ENCODE data around the gene IFNAR2. TPM values are rescaled to one million over a fixed set of nuclear protein-coding genes. Genes with fewer than 3 reads are reported as not detected.

Gene IFNAR2
- total and polyA plus RNA-seq, 2 experiments from 2014 or later, result 16.8 to 18.2 TPM

GRCh38 chr21:33257094-33257803, 27.5 kb downstream of the IFNAR2 start:
- no peak overlapping the region for H3K4me3 Mint-ChIP-seq
- Histone ChIP-seq H3K36me3 (ENCODE audit: insufficient read depth) (no peaks in the 10 kb centered on the region; the same call in none of the 2 replicates), H3K79me2 (replicated peaks; ENCODE audit: insufficient read depth) (no peaks in the 10 kb centered on the region), H3K9me2 (ENCODE audit: insufficient read depth) (0 out of 2 replicates have a peak, but pooled peaks cover 3% of the 10 kb centered on the region), H4K20me1 (replicated peaks; ENCODE audit: insufficient read depth) (no peaks in the 10 kb centered on the region; the same call in 1 of the 2 replicates), H3K27ac (ENCODE audit: low read depth) (no peak overlapping the region), H2AFZ (no peak overlapping the region), H3K4me3 (no peak overlapping the region), H3K4me2 (no peak overlapping the region), H3F3A (replicated peaks; ENCODE audit: low read depth) (no peaks in the 10 kb centered on the region), H3K27me3 (ENCODE audit: insufficient read depth) (no peaks in the 10 kb centered on the region), H3K4me1 (ENCODE audit: insufficient read depth) (no peaks in the 10 kb centered on the region)
- H3K36me3 Mint-ChIP-seq (ENCODE audit: low read depth), result peaks cover 54% of the 10 kb centered on the region
- peaks cover 4% of the 10 kb centered on the region; the same call in 2 of the 3 replicates for H3K9me3 Mint-ChIP-seq
- H3K27me3 Mint-ChIP-seq (ENCODE audit: insufficient read depth, low read depth, poor library complexity), result peaks cover 5% of the 10 kb centered on the region
- TF ChIP-seq CREB1 (CRISPR knock-in tag; IDR thresholded peaks at IDR 0.05; ENCODE audit: low read depth) (no peak), EZH2phosphoT487 (IDR thresholded peaks at IDR 0.05; ENCODE audit: unreplicated experiment) (no peak), NANOG (IDR thresholded peaks at IDR 0.05; ENCODE audit: borderline replicate concordance) (no peak), EZH2 (IDR thresholded peaks at IDR 0.05; ENCODE audit: low read depth, unreplicated experiment) (no peak), ZNF331 (CRISPR knock-in tag; IDR thresholded peaks at IDR 0.05; ENCODE audit: low read depth) (no peak), ZNF114 (CRISPR knock-in tag; IDR thresholded peaks at IDR 0.05) (no peak), ETS1 (IDR thresholded peaks at IDR 0.05) (no peak), POLR2AphosphoS5 (IDR thresholded peaks at IDR 0.05; ENCODE audit: low read depth) (no peak), STAT1 (IDR thresholded peaks at IDR 0.05; ENCODE audit: unreplicated experiment) (no peak), JUNB (IDR thresholded peaks at IDR 0.05; ENCODE audit: unreplicated experiment) (no peak)
- TF ChIP-seq, protein P1, sequence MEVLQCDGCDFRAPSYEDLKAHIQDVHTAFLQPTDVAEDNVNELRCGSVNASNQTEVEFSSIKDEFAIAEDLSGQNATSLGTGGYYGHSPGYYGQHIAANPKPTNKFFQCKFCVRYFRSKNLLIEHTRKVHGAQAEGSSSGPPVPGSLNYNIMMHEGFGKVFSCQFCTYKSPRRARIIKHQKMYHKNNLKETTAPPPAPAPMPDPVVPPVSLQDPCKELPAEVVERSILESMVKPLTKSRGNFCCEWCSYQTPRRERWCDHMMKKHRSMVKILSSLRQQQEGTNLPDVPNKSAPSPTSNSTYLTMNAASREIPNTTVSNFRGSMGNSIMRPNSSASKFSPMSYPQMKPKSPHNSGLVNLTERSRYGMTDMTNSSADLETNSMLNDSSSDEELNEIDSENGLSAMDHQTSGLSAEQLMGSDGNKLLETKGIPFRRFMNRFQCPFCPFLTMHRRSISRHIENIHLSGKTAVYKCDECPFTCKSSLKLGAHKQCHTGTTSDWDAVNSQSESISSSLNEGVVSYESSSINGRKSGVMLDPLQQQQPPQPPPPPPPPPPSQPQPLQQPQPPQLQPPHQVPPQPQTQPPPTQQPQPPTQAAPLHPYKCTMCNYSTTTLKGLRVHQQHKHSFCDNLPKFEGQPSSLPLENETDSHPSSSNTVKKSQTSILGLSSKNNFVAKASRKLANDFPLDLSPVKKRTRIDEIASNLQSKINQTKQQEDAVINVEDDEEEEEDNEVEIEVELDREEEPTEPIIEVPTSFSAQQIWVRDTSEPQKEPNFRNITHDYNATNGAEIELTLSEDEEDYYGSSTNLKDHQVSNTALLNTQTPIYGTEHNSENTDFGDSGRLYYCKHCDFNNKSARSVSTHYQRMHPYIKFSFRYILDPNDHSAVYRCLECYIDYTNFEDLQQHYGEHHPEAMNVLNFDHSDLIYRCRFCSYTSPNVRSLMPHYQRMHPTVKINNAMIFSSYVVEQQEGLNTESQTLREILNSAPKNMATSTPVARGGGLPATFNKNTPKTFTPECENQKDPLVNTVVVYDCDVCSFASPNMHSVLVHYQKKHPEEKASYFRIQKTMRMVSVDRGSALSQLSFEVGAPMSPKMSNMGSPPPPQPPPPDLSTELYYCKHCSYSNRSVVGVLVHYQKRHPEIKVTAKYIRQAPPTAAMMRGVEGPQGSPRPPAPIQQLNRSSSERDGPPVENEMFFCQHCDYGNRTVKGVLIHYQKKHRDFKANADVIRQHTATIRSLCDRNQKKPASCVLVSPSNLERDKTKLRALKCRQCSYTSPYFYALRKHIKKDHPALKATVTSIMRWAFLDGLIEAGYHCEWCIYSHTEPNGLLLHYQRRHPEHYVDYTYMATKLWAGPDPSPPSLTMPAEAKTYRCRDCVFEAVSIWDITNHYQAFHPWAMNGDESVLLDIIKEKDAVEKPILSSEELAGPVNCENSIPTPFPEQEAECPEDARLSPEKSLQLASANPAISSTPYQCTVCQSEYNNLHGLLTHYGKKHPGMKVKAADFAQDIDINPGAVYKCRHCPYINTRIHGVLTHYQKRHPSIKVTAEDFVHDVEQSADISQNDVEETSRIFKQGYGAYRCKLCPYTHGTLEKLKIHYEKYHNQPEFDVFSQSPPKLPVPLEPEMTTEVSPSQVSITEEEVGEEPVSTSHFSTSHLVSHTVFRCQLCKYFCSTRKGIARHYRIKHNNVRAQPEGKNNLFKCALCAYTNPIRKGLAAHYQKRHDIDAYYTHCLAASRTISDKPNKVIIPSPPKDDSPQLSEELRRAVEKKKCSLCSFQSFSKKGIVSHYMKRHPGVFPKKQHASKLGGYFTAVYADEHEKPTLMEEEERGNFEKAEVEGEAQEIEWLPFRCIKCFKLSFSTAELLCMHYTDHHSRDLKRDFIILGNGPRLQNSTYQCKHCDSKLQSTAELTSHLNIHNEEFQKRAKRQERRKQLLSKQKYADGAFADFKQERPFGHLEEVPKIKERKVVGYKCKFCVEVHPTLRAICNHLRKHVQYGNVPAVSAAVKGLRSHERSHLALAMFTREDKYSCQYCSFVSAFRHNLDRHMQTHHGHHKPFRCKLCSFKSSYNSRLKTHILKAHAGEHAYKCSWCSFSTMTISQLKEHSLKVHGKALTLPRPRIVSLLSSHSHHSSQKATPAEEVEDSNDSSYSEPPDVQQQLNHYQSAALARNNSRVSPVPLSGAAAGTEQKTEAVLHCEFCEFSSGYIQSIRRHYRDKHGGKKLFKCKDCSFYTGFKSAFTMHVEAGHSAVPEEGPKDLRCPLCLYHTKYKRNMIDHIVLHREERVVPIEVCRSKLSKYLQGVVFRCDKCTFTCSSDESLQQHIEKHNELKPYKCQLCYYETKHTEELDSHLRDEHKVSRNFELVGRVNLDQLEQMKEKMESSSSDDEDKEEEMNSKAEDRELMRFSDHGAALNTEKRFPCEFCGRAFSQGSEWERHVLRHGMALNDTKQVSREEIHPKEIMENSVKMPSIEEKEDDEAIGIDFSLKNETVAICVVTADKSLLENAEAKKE (CRISPR knock-in tag; IDR thresholded peaks at IDR 0.05), result no peak
- TF ChIP-seq, protein P2, sequence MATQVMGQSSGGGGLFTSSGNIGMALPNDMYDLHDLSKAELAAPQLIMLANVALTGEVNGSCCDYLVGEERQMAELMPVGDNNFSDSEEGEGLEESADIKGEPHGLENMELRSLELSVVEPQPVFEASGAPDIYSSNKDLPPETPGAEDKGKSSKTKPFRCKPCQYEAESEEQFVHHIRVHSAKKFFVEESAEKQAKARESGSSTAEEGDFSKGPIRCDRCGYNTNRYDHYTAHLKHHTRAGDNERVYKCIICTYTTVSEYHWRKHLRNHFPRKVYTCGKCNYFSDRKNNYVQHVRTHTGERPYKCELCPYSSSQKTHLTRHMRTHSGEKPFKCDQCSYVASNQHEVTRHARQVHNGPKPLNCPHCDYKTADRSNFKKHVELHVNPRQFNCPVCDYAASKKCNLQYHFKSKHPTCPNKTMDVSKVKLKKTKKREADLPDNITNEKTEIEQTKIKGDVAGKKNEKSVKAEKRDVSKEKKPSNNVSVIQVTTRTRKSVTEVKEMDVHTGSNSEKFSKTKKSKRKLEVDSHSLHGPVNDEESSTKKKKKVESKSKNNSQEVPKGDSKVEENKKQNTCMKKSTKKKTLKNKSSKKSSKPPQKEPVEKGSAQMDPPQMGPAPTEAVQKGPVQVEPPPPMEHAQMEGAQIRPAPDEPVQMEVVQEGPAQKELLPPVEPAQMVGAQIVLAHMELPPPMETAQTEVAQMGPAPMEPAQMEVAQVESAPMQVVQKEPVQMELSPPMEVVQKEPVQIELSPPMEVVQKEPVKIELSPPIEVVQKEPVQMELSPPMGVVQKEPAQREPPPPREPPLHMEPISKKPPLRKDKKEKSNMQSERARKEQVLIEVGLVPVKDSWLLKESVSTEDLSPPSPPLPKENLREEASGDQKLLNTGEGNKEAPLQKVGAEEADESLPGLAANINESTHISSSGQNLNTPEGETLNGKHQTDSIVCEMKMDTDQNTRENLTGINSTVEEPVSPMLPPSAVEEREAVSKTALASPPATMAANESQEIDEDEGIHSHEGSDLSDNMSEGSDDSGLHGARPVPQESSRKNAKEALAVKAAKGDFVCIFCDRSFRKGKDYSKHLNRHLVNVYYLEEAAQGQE (IDR thresholded peaks at IDR 0.05; ENCODE audit: unreplicated experiment), result no peak
- TF ChIP-seq, protein P3, sequence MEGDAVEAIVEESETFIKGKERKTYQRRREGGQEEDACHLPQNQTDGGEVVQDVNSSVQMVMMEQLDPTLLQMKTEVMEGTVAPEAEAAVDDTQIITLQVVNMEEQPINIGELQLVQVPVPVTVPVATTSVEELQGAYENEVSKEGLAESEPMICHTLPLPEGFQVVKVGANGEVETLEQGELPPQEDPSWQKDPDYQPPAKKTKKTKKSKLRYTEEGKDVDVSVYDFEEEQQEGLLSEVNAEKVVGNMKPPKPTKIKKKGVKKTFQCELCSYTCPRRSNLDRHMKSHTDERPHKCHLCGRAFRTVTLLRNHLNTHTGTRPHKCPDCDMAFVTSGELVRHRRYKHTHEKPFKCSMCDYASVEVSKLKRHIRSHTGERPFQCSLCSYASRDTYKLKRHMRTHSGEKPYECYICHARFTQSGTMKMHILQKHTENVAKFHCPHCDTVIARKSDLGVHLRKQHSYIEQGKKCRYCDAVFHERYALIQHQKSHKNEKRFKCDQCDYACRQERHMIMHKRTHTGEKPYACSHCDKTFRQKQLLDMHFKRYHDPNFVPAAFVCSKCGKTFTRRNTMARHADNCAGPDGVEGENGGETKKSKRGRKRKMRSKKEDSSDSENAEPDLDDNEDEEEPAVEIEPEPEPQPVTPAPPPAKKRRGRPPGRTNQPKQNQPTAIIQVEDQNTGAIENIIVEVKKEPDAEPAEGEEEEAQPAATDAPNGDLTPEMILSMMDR (conservative IDR thresholded peaks at IDR 0.05; ENCODE audit: low read depth in 2 of 2), result no peak
- no peak overlapping the region; the same call in 1 of the 2 replicates for H3K27ac Mint-ChIP-seq
- no peak for DNase-seq (ENCODE audit: low spot score)
- ATAC-seq, result no peak
- peaks cover 6% of the 10 kb centered on the region; the same call in 2 of the 3 replicates for H3K4me1 Mint-ChIP-seq
